ENCODE results near the gene PCK1.

GRCh38 chr20:57581202-57582028 is 20.5 kb downstream of the PCK1 start:
- TF ChIP-seq EZH2 (IDR thresholded peaks at IDR 0.05) (no peak), POLR2AphosphoS5 (IDR thresholded peaks at IDR 0.05; ENCODE audit: borderline replicate concordance, low read depth, low read length) (no peak), FOXP2 (optimal IDR thresholded peaks at IDR 0.05; ENCODE audit: control extremely low read depth, extremely low read length, insufficient read depth) (no peak)
